Esophagus squamous epithelium (tissue), 4 donors: Measurements from ENCODE around the gene SMS.

ENCODE experiments used
- POLR2A ChIP-seq, 4 donors: fragments of 450-650 bp; IDR thresholded peaks; one replicate each; pipeline ENCODE4 v1.6.1; 2017; ENCODE audit warnings: antibody characterized with exemption in 4 of 4, mild to moderate bottlenecking in 4 of 4, moderate library complexity in 3 of 4
- TF ChIP-seq, protein P1 (sequence below), 6 experiments: fragments of 450-650 bp in 4 of 6; fragments of 200-600 bp in 2 of 6; sonication (generic) in 2 of 6; IDR thresholded peaks; one replicate each; pipeline ENCODE4 v1.5.1; 2016 to 2019; ENCODE audit warnings: antibody characterized with exemption in 6 of 6, mild to moderate bottlenecking in 4 of 6, moderate library complexity in 4 of 6

GRCh38 chrX:22040184-22040583 lies 99.7 kb downstream of the SMS start:
- TF ChIP-seq, protein P1, sequence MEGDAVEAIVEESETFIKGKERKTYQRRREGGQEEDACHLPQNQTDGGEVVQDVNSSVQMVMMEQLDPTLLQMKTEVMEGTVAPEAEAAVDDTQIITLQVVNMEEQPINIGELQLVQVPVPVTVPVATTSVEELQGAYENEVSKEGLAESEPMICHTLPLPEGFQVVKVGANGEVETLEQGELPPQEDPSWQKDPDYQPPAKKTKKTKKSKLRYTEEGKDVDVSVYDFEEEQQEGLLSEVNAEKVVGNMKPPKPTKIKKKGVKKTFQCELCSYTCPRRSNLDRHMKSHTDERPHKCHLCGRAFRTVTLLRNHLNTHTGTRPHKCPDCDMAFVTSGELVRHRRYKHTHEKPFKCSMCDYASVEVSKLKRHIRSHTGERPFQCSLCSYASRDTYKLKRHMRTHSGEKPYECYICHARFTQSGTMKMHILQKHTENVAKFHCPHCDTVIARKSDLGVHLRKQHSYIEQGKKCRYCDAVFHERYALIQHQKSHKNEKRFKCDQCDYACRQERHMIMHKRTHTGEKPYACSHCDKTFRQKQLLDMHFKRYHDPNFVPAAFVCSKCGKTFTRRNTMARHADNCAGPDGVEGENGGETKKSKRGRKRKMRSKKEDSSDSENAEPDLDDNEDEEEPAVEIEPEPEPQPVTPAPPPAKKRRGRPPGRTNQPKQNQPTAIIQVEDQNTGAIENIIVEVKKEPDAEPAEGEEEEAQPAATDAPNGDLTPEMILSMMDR (IDR thresholded peaks at IDR 0.05), result no peak
- TF ChIP-seq POLR2A (IDR thresholded peaks at IDR 0.05), result no peak
